Stimulated activated CD8-positive, alpha-beta memory T cell treated with anti-CD3 and anti-CD28 coated beads, Interleukin-4, amount 100 ng/mL, for 1 hour (primary cell): ENCODE results near the gene CCR7.

Experiments used
- DNase-seq, 2 donors: peaks; one replicate each; pipeline ENCODE4 v3.0.0-alpha.2; 2020; ENCODE audit warnings: low read depth in 2 of 2, low spot score in 1 of 2

The CCR7 gene

DNA sequence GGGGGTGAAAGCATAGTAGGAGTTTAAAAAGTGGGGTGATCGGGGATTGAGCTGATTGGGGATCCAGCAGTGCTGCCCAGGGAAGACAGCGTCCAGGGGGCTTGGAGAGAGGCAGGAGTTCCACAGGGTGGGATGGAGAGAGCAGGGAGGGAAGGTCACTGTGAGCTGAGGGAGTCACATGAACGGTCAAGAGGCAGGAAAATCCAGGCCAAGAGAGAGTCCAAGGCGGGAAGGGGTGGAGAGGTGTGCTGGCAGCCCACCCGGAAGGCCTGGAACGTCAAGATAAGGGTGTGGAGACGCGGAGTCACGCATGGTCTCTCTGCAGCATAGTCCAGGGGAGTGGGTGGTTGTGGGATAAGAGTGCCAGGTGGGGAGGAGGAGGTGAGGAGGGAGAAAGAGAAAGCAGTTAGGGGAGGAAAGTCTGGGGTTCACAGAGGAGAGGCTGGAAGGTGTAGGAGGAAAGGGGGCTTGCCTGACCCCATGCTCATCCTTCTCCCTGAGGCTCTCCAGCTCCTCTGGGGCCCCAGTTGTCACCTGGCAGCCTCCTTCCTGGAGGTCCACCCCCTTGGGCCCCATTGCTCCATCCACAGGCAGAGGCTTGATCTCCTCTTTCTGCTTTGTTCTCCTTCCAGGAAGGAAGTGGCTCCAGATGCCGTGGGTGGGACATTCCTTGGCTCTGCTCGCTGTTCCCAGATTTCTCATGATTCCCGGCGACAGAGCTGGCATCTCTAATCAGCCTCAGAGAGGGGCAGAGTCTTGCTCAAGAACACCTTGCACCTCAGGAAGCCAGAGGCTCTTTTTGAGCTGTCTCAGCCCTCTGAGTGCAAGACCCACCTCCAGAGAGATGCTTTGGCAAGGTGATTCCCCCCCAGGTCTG, 28.7 kb downstream of the CCR7 start:
- DNase-seq: no peak

DNA sequence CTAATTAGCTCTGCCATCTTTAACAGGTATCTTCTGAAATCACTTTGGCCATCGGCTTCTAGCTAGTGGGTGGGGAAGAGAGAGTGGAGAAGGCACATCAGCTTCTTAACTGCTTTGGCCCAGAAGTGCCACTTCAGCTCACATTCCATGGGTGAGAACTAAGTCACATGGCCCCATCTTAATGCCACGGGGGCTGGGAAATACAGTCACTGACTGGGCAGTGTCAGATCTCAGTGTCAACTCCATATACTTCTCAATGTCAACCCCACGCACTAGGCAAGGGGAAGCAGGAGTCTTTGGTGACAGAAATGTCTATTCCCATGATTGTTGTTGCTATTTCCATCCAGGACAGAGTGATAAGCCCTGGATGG, 29.4 kb downstream of the CCR7 start:
- DNase-seq: no peak

DNA sequence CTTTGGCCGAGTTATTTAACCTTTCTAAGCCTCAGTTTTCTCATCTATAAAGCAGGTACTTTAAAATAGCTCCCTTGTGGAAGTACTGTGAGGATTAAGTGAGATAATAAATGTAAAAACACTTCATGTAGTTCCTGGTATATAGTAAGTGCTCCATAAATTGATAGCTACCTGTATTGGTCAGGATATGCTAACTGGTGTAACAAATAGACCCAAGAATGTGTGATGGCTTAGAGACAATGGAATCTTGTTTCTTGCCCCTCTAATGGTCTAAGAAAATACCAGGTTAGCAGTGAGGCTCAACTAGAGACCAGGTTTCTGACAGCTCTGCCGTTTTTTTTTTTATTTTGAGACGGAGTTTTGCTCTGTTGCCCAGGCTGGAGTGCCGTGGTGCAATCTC, 29.8 kb downstream of the CCR7 start:
- DNase-seq: no peak

DNA sequence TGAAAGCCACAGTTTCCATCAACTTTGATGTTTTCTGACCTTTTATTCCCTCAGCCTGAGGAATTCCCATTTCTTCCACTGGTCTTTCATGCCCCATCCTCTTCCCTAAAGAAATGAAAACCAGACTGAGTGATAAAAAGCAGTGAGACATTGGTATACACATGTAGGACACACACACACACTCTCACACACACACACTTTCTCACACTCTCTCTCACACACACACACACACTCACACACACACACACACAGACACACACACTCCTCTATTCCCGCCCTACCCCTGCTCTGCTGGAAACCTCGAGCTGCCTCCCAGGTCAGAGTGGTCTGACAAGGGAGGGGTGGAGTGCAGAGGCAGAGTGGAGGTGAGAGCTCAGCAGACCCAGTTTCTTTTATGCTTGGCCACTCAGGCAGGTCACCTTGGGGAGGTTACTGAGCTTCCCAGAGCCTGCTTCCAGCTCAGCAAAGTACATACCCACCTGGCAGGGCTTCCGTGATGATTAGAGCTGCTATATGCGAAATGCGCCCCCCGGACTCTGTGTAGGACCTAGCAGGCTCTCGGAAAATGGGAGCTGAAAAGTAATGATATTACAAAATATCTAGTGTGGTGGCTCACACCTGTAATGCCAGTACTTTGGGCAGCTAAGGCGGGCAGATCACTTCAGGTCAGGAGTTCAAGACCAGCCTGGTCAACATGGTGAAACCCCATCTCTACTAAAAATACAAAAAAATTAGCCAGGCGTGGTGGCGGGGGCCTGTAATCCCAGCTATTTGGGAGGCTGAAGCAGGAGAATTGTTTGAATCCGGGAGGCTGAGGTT, 30.7 kb downstream of the CCR7 start:
- DNase-seq: no peak

DNA sequence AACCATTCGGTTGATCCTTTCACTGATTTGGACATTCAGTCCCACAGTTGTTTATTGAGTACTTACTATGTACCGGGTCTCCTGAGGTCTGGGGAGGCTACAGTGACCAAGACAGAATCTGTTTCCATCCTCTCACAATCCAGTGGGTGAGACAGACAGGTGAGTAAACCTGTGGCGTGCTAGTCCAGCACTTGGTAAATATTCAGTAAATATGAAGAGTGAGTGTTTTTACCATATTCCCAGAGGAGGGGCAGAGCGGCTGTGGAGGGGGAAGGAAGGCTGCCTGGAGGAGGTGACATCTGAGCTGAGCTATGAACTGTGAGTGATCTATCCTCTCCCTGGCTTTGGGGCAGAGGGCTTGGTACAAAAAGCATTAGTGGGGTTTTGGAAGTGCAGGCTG, 31.4 kb downstream of the CCR7 start:
- DNase-seq: no peak

DNA sequence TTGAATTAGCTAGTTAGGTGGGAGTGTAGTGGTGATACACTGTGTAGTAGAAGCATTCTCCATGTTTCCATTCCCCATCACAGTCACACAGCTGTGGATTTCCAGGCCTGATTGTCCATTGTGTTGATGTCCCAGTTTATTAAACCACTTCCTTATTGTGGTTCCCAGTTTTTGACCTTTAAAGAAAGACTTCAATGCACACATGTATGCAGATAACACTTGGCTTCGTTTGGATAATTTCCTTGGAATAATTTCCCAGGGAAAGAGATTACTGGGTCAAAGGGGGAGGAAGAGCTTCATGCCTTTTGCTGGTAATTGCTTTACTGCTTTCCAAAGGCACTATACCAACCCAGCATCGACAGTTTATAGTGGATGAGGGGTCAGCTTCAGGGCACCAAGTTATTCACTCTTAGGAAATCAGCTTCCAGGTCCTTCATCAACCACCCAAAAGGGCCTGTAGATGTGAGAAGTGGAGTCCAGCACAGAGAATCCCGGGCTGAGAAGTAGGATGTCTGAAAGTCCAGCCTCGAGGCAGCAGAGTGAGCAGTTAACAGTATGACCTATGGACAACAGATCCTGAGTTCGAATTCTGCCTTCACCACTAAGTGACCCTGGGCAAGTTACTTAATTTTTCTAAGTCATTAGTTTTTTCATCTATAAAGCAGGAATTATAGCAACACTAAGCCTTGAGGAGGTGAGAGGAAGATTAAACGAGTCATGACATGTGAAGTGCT, 32.6 kb downstream of the CCR7 start:
- DNase-seq: no peak

DNA sequence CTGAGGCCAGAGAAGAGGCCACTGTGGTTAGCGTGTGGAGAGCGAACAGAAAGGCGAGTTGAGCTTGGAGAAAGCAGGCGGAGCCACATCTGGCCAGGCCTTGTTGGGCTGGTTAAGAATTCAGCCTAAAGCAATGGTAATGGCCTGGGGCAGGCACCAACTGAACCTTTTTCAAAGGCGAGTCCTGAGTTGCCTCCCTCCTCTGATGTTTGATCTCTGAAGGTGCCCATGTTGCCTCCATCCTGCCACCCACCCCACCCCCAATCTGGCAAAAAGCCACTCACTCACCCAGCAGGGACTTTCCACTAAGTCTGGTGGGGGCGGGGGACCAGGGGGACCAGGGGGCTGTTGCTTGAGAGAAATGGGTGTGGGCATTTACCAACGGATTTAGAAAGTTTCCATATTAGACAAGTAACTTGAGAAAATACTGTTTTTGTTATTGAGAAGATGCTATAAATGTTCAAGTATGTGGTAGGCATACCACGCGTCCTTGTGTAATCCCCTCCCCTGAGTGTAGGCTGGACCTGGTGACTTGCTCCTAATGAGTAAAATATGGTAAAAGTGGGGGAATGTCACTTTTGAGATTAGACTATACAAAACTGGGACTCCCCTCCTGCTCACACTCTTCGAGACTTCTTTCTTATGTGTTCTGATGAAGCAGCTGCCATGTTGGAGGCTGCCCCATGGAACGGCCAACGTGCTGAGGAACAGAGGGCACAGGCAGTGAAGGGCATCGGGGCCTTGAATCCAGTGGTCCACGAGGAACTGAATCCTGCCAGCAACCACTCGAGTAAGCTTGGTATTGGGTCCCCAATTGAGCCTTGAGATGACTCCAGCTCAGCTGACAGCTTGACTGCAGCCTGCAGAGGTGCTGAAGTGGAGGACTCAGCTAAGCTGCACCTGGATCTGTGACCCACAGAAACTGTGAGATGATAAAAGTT, 34.0 kb downstream of the CCR7 start:
- no peak for DNase-seq

DNA sequence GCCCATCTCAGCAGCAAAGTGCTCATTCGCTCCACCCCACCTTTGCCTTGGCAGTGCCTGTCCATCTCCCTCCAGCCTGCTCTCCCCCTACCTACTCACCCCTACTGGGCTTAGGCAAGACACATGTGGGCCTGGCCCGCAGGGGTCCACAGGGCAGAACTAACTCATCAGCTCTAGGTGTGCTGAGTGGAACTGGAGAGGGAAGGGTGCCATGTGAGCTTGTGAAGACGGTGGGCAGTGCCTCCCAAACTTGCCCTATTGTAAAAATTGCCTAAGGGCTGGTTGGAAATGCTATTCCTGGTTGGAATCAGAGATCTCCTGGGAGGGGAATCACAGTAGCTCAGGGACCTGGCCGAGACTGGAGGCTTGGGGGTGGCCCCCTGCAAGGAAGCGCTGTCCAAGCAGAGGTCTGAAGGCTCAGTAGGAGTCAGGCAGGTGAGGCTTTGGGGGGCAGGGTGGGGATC, 34.7 kb downstream of the CCR7 start:
- no peak for DNase-seq

DNA sequence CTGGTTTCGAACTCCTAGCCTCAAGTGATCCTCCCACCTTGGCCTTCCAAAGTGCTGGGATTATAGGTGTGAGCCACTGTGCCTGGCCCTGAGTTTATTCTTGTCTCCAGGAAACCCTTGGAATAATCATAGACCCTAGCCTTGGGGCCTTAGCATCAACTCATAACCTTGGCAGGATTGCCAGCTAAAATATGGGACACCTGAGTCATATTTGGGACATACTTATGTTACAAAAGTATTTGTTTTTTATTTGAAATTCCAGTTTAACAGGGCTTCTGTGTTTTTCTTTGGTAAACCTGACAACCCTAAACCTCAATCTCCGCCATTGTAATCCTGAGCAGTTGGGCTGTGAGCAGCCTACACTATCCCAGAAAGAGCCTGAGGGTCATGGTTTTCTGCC, 35.3 kb downstream of the CCR7 start:
- DNase-seq: no peak

DNA sequence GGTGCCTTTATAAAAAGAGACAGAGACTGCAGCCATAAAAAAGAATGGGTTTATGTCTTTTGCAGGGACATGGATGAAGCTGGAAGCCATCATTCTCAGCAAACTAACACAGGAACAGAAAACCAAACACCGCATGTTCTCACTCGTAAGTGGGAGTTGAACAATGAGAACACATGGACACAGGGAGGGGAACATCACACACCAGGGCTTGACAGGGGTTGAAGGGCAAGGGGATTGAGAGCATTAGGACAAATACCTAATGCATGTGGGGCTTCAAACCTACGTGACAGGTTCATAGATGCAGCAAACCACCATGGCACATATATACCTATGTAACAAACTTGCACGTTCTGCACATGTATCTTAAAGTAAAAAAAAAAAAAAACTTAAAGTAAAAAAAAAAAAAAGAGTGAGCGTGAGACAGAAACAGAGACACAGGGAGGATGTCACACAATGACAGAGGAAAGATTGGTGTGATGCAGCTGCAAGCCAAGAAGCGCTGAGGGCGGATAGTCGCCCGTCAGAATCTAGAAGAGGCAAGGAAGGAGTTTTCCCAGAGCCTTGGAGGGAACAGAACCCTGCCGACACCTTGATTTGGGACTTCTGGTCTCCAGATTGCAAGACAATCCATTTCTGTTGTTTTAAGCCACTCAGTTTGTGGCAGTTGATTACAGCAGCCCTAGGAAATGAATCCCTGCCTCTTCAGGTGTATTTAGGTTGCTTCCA, 36.4 kb downstream of the CCR7 start:
- no peak for DNase-seq

DNA sequence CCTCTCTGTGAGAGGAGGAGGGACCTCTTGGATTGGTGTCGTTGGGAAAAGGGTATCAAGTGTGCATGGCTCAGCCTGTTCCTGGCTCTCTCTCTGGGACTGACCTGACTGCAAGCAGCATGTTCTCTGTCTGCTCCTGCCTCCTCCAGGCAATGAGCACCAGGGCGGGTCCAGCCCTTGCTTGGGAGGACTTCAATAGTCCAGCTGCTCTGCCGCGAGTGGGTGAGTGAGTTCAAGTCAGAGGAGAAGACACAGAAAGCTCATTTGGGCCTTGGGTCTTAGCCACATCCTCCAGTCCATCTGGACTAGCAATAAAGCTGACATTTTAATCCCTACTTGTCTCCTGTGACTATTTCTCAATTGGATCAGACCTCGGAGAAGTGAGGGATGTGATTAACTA, 38.6 kb downstream of the CCR7 start:
- DNase-seq: no peak

DNA sequence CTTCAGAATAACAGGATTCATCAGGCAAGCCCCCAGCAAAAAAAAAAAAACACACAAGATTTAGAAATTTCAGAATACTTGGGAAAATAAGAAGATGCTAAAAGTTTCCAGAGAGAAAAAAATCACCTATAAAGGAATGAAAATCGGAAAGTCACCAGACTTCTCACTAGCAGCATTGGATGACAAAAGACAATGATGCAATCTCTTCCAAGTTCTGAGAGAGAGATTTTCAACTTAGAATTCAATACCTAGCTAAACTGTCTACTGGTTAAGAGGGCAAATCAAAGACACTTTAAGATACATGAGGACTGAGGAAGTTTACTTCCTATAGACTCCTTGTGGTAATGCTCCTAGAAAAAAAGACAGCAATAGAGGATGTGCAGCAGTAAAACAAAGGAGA, 40.0 kb downstream of the CCR7 start:
- DNase-seq: no peak

DNA sequence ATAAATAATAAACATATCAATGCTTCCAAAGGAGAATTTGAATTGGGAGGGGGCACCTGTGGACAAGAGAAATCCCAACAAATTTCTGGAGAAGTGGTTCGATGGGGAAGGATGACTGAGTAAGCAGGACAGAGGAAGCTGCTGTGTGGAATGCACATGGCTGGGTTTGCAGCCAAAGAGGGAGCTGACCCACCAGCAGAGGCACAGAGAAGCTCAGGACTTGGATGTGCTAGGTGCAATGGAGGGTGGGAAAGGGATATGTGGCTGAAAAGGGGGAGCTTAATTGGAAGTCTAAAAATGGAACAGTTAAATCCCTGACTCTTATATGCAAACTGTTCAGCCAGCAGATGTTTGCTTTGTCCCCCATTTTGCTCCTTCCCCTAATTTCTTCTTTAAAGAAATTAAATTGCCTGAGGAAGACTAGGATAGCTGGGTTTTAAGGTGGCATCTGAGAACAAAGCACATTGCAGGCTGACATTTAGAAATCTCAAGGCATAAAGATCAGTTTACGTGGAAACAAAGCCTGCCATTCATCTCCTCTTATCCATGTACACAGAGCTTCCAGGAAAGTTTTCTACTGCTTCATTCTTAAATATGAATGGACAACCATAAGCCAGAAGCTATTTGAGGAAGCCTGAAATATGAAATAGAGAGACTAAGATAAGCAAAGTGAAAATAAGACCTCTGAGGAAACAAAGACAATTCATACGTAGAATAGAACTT, 40.9 kb downstream of the CCR7 start:
- no peak for DNase-seq

DNA sequence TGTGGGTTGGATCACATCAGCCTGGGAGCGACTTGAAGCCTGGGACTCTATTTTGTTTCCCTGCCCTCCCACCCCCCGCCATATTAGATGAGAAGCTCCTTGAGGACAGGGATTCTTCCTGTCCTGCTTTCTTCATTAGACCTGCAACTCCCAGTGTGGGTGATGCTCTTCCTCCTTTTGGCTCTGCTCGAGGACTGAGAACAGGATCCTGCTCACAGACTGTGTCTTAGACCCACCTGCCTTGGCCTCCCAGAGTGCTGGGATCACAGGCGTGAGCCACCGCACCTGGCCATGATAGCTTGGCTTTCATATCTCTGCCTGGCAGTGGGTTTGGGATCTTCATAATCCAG, 42.3 kb downstream of the CCR7 start:
- DNase-seq: no peak

DNA sequence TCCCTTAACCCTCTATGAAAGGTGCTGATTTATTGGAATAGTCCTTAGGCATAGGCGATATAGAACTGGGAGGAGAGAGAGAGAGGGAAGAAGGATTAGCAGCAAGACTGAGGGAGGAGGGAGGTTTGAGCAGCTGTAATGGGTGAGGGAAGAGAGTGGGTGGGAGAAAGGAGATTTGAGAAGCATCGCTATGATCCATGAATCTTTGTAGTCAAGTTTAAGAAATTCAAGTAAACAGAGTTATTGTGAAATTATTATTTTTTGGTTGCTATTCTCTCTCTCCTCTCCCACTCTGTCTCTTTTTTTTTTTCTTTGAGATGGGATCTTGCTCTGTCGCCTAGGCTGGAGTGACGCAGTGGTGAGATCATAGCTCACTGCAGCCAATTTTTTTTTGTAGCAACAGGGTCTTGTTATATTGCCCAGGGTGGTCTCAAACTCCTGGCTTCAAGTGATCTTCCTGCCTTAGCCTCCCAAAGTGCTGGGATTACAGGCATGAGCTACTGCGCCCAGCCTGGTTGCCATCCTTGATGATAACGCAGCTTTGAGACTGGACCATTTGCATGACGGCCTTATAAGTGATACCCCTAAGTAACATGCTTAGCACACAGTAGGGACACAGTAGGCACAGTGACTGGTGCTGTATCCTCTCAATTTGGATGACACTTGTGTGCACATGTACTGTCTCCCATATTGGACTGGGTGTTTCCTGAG, 42.9 kb downstream of the CCR7 start:
- DNase-seq: no peak

DNA sequence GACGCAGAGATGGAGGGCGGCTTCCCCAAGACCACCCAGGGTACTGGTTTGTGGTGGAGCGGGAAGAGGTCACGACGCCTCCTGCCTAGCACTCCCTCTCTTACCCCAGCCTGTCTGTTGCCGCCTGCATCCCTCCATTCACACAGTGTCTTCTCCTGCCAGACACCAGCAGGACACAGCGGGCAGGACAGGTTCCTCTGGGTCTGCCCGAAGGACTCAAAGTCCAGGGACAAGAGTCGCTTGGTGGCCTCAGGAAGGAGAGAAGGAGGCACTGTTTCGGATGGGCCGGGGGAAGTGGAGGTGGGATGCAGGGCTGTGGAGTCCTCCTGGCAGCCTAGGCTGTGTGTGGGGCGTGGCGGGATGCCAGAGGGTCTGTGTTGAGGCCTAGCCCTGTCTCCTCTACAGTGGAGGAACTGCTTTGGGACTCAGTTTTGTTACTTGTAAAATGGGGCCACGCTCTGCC, 44.2 kb downstream of the CCR7 start:
- DNase-seq: no peak

DNA sequence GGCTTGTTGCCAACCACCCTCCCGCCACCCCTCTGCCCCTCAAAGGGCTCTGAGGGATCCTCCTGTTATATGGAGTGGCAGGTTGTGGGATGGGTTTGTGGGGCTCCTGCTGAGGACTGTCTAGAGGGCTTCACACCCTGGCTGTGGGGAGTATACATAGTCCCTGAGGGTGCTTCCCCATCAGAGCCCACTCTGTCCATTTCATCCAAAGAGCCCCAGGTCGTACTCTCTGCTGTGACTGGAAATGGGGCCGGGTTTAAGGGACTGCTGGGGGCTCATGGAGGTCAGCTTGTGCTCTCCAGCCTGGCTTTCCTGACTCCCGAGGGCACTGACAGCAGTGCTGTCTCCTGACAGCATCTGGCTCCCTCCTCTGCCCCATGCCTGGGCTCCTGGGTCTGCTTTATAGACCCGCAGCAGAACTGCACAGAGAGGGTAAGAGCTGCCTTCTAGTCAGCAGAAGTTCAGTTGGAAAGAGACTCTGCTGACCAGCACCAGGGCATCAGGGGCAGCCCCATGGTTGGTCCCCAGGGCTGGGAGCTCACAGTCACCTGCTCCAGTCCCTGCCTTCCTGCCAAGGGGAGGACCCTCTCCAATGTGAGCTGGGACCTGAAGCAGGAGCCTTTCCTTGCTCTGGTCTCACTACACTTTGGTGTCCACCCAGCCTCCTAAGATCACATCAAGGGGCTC, 46.0 kb downstream of the CCR7 start:
- no peak for DNase-seq
